Activated naive CD8-positive, alpha-beta T cell treated with anti-CD3 and anti-CD28 coated beads, Interleukin-2, amount 50 U/mL, for 24 hours (primary cell): Measurements from ENCODE around the gene UGT3A2.

Experiments
- ATAC-seq: fragments of 150-1000 bp; cut with Tn5 transposase; one replicate; pipeline ENCODE4 v1.10.0; 2021
- DNase-seq: peaks from one replicate; pipeline ENCODE4 v3.0.0; 2021
- H3K27ac Mint-ChIP-seq: one replicate; pipeline ENCODE4 v1.8.0; 2021; ENCODE audit warnings: mild to moderate bottlenecking, mixed read lengths
- H3K27me3 Mint-ChIP-seq: one replicate; pipeline ENCODE4 v1.8.0; 2021; ENCODE audit warnings: mixed read lengths
- H3K36me3 Mint-ChIP-seq: one replicate; pipeline ENCODE4 v1.8.0; 2021; ENCODE audit warnings: low read depth, mixed read lengths
- H3K4me1 Mint-ChIP-seq: one replicate; pipeline ENCODE4 v1.8.0; 2021; ENCODE audit warnings: mixed read lengths
- H3K4me3 Mint-ChIP-seq: one replicate; pipeline ENCODE4 v1.8.0; 2021; ENCODE audit warnings: mild to moderate bottlenecking, moderate library complexity, mixed read lengths
- H3K9me3 Mint-ChIP-seq: one replicate; pipeline ENCODE4 v1.8.0; 2021; ENCODE audit warnings: mixed read lengths

Gene UGT3A2

GRCh38 chr5:36006163-36006562, 60.5 kb downstream of the UGT3A2 start:
- peaks cover 13% of the 10 kb centered on the region for H3K9me3 Mint-ChIP-seq
- H3K27ac Mint-ChIP-seq = no peak overlapping the region
- H3K36me3 Mint-ChIP-seq = no peaks in the 10 kb centered on the region
- H3K4me3 Mint-ChIP-seq = no peak overlapping the region
- peaks cover 6% of the 10 kb centered on the region for H3K27me3 Mint-ChIP-seq
- no peak for DNase-seq
- H3K4me1 Mint-ChIP-seq = no peaks in the 10 kb centered on the region
- ATAC-seq = no peak

GRCh38 chr5:36001032-36001431, 65.7 kb downstream of the UGT3A2 start:
- Mint-ChIP-seq H3K4me3 (no peak overlapping the region), H3K36me3 (no peaks in the 10 kb centered on the region), H3K27me3 (peaks cover 7% of the 10 kb centered on the region), H3K4me1 (no peaks in the 10 kb centered on the region), H3K9me3 (peaks cover 4% of the 10 kb centered on the region), H3K27ac (no peak overlapping the region)
- ATAC-seq (no peak), DNase-seq (no peak)

- peaks cover 4% of the 10 kb centered on the region for H3K9me3 Mint-ChIP-seq
- ATAC-seq = no peak
Observed at GRCh38 chr5:35999547-35999946, 67.1 kb downstream of the UGT3A2 start.

GRCh38 chr5:35996076-35996475, 70.6 kb downstream of the UGT3A2 start:
- Mint-ChIP-seq H3K27ac (no peak overlapping the region), H3K36me3 (no peaks in the 10 kb centered on the region), H3K27me3 (peaks cover 7% of the 10 kb centered on the region), H3K9me3 (no peaks in the 10 kb centered on the region), H3K4me3 (no peak overlapping the region), H3K4me1 (no peaks in the 10 kb centered on the region)
- ATAC-seq = no peak
- no peak for DNase-seq

More at GRCh38 chr5:35999547-35999946, 67.1 kb downstream of the UGT3A2 start:
- no peaks in the 10 kb centered on the region for H3K36me3 Mint-ChIP-seq
- no peak overlapping the region for H3K4me3 Mint-ChIP-seq
- peaks cover 6% of the 10 kb centered on the region for H3K27me3 Mint-ChIP-seq
- no peak overlapping the region for H3K27ac Mint-ChIP-seq
- DNase-seq = no peak
- no peaks in the 10 kb centered on the region for H3K4me1 Mint-ChIP-seq

- Mint-ChIP-seq H3K9me3 (no peaks in the 10 kb centered on the region), H3K27ac (no peak within 1 kb of the TSS), H3K4me1 (no peaks in the 10 kb centered on the region), H3K36me3 (no peaks in the 10 kb centered on the region), H3K4me3 (no peak within 1 kb of the TSS), H3K27me3 (peaks cover 6% of the 10 kb centered on the region)
- DNase-seq = no peak
- ATAC-seq = no peak
Observed at GRCh38 chr5:35990941-35991611, 75.6 kb downstream of the UGT3A2 start, which contains the start of gene UGT3A1. TSS of gene UGT3A1 (minus strand) at chr5:35991390. CDS start at chr5:35991240, 150 bp downstream.

GRCh38 chr5:35990520-35990919, 76.2 kb downstream of the UGT3A2 start:
- Mint-ChIP-seq H3K4me3 (no peak overlapping the region), H3K9me3 (no peaks in the 10 kb centered on the region), H3K27ac (no peak overlapping the region), H3K27me3 (peaks cover 6% of the 10 kb centered on the region), H3K4me1 (no peaks in the 10 kb centered on the region), H3K36me3 (no peaks in the 10 kb centered on the region)
- DNase-seq (no peak), ATAC-seq (no peak)

- no peaks in the 10 kb centered on the region for H3K4me1 Mint-ChIP-seq
- no peak overlapping the region for H3K27ac Mint-ChIP-seq
- DNase-seq (no peak), ATAC-seq (no peak)
- no peaks in the 10 kb centered on the region for H3K9me3 Mint-ChIP-seq
- H3K27me3 Mint-ChIP-seq = peaks cover 6% of the 10 kb centered on the region
- no peak overlapping the region for H3K4me3 Mint-ChIP-seq
- H3K36me3 Mint-ChIP-seq = no peaks in the 10 kb centered on the region
Observed at GRCh38 chr5:35988529-35988928, 78.2 kb downstream of the UGT3A2 start.

- Mint-ChIP-seq H3K36me3 (no peaks in the 10 kb centered on the region), H3K4me1 (no peaks in the 10 kb centered on the region), H3K4me3 (no peak overlapping the region), H3K27me3 (peaks cover 4% of the 10 kb centered on the region), H3K27ac (no peak overlapping the region), H3K9me3 (peaks cover 2% of the 10 kb centered on the region)
- DNase-seq (no peak), ATAC-seq (no peak)
Observed at GRCh38 chr5:35987776-35988175, 78.9 kb downstream of the UGT3A2 start.
